ENCODE measurements around the gene FAM81A.

DNA sequence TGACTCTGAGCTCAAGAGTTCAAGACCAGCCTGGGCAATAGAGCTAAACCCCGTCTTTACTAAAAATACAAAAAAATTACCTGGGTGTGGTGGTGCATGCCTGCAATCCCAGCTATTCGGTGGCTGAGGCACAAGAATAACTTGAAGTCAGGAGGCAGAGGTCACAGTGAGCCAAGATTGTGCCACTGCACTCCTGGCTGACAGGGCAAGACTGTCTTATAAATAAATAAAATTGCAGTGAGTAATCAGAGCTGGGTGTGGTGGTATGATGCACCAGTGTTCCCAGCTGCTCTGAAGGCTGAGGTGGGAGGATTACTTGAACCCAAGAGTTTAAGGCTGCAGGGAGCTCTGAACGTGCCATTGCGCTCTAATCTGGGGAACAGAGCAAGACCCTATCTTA lies 117.7 kb downstream of the FAM81A start:
- TF ChIP-seq, protein P1, sequence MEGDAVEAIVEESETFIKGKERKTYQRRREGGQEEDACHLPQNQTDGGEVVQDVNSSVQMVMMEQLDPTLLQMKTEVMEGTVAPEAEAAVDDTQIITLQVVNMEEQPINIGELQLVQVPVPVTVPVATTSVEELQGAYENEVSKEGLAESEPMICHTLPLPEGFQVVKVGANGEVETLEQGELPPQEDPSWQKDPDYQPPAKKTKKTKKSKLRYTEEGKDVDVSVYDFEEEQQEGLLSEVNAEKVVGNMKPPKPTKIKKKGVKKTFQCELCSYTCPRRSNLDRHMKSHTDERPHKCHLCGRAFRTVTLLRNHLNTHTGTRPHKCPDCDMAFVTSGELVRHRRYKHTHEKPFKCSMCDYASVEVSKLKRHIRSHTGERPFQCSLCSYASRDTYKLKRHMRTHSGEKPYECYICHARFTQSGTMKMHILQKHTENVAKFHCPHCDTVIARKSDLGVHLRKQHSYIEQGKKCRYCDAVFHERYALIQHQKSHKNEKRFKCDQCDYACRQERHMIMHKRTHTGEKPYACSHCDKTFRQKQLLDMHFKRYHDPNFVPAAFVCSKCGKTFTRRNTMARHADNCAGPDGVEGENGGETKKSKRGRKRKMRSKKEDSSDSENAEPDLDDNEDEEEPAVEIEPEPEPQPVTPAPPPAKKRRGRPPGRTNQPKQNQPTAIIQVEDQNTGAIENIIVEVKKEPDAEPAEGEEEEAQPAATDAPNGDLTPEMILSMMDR (IDR thresholded peaks at IDR 0.05), result no peak
- TF ChIP-seq POLR2A (IDR thresholded peaks at IDR 0.05), result no peak

All from uterus (tissue), 2 donors.